Transverse colon (tissue), 3 donors: ENCODE data around the gene SLC5A1.

ENCODE experiments used
- EP300 ChIP-seq: sonication (generic); formaldehyde crosslinking; IDR thresholded peaks from one replicate; pipeline ENCODE4 v1.6.1; 2017; ENCODE audit warnings: antibody characterized with exemption, low read depth
- POLR2A ChIP-seq: fragments of 450-650 bp; IDR thresholded peaks from one replicate; pipeline ENCODE4 v1.6.1; 2016; ENCODE audit warnings: antibody characterized with exemption, mild to moderate bottlenecking, moderate library complexity
- TF ChIP-seq, protein P1 (sequence below), 5 experiments: fragments of 200-600 bp in 3 of 5; fragments of 450-650 bp in 2 of 5; sonication (generic) in 3 of 5; IDR thresholded peaks; 1 replicate in 2 of 5; 2 replicates in 3 of 5; pipeline ENCODE4 v1.5.1; 2016 to 2017; ENCODE audit warnings: antibody characterized with exemption in 5 of 5, inconsistent platforms in 3 of 5, mild to moderate bottlenecking in 2 of 5, moderate library complexity in 1 of 5

DNA sequence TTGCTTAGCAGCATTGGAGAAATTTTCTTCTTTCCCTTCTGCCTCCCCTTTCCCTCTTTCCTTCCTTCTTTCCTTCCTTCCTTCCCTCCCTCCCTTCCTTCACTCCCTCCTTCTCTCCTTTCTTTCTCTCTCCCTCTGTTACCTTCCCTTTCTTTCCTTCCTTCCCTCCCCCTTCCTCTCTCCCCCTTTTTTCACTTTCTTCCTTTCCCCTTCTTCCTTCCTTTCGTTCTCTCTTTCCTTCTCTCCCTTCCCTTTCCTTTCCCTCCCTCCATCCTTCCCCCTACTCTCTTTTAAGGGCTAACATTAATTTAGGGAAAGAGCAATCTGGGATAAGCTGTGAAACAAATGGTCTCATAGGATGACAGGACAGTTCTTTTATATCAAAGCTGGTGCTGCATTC, 34.1 kb downstream of the SLC5A1 start:
- TF ChIP-seq POLR2A (no peak), EP300 (no peak)
- TF ChIP-seq, protein P1, sequence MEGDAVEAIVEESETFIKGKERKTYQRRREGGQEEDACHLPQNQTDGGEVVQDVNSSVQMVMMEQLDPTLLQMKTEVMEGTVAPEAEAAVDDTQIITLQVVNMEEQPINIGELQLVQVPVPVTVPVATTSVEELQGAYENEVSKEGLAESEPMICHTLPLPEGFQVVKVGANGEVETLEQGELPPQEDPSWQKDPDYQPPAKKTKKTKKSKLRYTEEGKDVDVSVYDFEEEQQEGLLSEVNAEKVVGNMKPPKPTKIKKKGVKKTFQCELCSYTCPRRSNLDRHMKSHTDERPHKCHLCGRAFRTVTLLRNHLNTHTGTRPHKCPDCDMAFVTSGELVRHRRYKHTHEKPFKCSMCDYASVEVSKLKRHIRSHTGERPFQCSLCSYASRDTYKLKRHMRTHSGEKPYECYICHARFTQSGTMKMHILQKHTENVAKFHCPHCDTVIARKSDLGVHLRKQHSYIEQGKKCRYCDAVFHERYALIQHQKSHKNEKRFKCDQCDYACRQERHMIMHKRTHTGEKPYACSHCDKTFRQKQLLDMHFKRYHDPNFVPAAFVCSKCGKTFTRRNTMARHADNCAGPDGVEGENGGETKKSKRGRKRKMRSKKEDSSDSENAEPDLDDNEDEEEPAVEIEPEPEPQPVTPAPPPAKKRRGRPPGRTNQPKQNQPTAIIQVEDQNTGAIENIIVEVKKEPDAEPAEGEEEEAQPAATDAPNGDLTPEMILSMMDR (IDR thresholded peaks at IDR 0.05): no peak
